ENCODE results near the gene SERPINA4.

DNA sequence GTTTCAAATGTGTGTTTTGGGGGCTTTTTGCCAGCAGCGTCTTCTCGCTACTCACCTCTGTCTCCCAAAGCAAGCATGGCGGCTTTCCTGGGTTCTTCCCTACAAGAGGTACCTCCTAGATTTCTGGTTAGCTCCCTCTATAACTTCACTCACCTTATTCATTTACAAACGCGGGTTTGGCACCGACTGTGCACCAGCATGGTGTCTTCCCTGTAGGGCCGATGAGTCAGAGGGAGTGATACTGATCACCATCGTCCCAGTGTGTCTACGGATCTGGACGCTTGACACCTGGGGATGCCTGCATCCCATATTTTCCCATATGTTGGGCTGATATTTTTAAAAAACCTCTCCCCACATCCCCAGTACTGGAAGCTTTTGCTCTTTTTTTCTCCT, 44.0 kb upstream of the SERPINA4 start:
- TF ChIP-seq GATA2 (IDR thresholded peaks at IDR 0.05; ENCODE audit: low read depth, low read length) (no peak), GATA3 (IDR thresholded peaks at IDR 0.05; ENCODE audit: low read depth, low read length) (no peak)
